RWPE2 (cell line): Measurements from ENCODE around the gene SPTB.

Experiments
- ATAC-seq: fragments of 200-7000 bp; cut with Tn5 transposase; 3 replicates; pipeline ENCODE4 v1.9.1; 2021; ENCODE audit warnings: low read depth
- DNase-seq: peaks from one replicate; pipeline ENCODE4 v3.0.0-alpha.2; 2020; ENCODE audit warnings: low spot score
- H3K27ac ChIP-seq: fragments of 450-650 bp; 2 replicates; pipeline ENCODE4 v1.5.1; 2017; ENCODE audit warnings: mild to moderate bottlenecking; ENCODE audit not compliant: poor library complexity, severe bottlenecking
- H3K27me3 ChIP-seq: fragments of 250-450 bp; sonication (Bioruptor Pico); 2 replicates; pipeline ENCODE4 v1.5.1; 2021; ENCODE audit warnings: mild to moderate bottlenecking, moderate library complexity; ENCODE audit not compliant: insufficient read depth, poor library complexity, severe bottlenecking
- H3K36me3 ChIP-seq: fragments of 250-450 bp; sonication (Bioruptor Pico); 2 replicates; pipeline ENCODE4 v1.5.1; 2020; ENCODE audit warnings: low read depth, mild to moderate bottlenecking, moderate library complexity
- H3K4me1 ChIP-seq: fragments of 250-450 bp; sonication (Bioruptor Pico); 2 replicates; pipeline ENCODE4 v1.5.1; 2021; ENCODE audit warnings: mild to moderate bottlenecking, moderate library complexity; ENCODE audit not compliant: insufficient read depth, poor library complexity, severe bottlenecking
- H3K4me3 ChIP-seq: fragments of 250-450 bp; sonication (Bioruptor Pico); 2 replicates; pipeline ENCODE4 v1.5.1; 2021; ENCODE audit warnings: mild to moderate bottlenecking, moderate library complexity; ENCODE audit not compliant: severe bottlenecking
- H3K9me3 ChIP-seq: fragments of 250-450 bp; sonication (Bioruptor Pico); 2 replicates; pipeline ENCODE4 v1.5.1; 2021; ENCODE audit warnings: mild to moderate bottlenecking, moderate library complexity; ENCODE audit not compliant: severe bottlenecking
- TF ChIP-seq, protein P1 (sequence below): fragments of 450-650 bp; IDR thresholded peaks from one replicate; pipeline ENCODE4 v1.5.1; 2017; ENCODE audit warnings: mild to moderate bottlenecking, moderate library complexity; ENCODE audit not compliant: poor library complexity, severe bottlenecking

Gene SPTB

GRCh38 chr14:64706119-64706592, 173.6 kb downstream of the SPTB start:
- ATAC-seq (no peak), DNase-seq (peak; percentile 23)
- peak overlapping the region; percentile 71 for H3K4me3 ChIP-seq
- H3K27ac ChIP-seq = peak overlapping the region; percentile 90
- no peaks in the 10 kb centered on the region for H3K27me3 ChIP-seq
- H3K9me3 ChIP-seq = no peaks in the 10 kb centered on the region
- TF ChIP-seq, protein P1, sequence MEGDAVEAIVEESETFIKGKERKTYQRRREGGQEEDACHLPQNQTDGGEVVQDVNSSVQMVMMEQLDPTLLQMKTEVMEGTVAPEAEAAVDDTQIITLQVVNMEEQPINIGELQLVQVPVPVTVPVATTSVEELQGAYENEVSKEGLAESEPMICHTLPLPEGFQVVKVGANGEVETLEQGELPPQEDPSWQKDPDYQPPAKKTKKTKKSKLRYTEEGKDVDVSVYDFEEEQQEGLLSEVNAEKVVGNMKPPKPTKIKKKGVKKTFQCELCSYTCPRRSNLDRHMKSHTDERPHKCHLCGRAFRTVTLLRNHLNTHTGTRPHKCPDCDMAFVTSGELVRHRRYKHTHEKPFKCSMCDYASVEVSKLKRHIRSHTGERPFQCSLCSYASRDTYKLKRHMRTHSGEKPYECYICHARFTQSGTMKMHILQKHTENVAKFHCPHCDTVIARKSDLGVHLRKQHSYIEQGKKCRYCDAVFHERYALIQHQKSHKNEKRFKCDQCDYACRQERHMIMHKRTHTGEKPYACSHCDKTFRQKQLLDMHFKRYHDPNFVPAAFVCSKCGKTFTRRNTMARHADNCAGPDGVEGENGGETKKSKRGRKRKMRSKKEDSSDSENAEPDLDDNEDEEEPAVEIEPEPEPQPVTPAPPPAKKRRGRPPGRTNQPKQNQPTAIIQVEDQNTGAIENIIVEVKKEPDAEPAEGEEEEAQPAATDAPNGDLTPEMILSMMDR = no peak
- peaks cover 65% of the 10 kb centered on the region for H3K4me1 ChIP-seq
- H3K36me3 ChIP-seq = peaks cover 37% of the 10 kb centered on the region

GRCh38 chr14:64705381-64706118, 174.2 kb downstream of the SPTB start:
- Histone ChIP-seq H3K4me1 (peaks cover 65% of the 10 kb centered on the region), H3K27ac (peak overlapping the region; percentile 90), H3K9me3 (no peaks in the 10 kb centered on the region), H3K4me3 (peak overlapping the region; percentile 71), H3K36me3 (peaks cover 32% of the 10 kb centered on the region), H3K27me3 (no peaks in the 10 kb centered on the region)
- TF ChIP-seq, protein P1 = no peak
- DNase-seq (peak; percentile 58), ATAC-seq (no peak)

- H3K4me1 ChIP-seq = peaks cover 64% of the 10 kb centered on the region
- DNase-seq = peak; percentile 65
- peak; percentile 1; the same call in 1 of the 3 replicates for ATAC-seq
- peaks cover 26% of the 10 kb centered on the region for H3K36me3 ChIP-seq
- TF ChIP-seq, protein P1 = no peak
- H3K4me3 ChIP-seq = peak overlapping the region; percentile 71
- no peaks in the 10 kb centered on the region for H3K27me3 ChIP-seq
- H3K9me3 ChIP-seq = no peaks in the 10 kb centered on the region
- H3K27ac ChIP-seq = peak overlapping the region; percentile 90
Measured at GRCh38 chr14:64704743-64705380, 174.8 kb downstream of the SPTB start.

- ATAC-seq = peak; percentile 47
- DNase-seq = peak; percentile 89
- TF ChIP-seq, protein P1 = no peak
- Histone ChIP-seq H3K9me3 (no peaks in the 10 kb centered on the region), H3K4me1 (peaks cover 59% of the 10 kb centered on the region), H3K36me3 (peaks cover 20% of the 10 kb centered on the region), H3K27me3 (no peaks in the 10 kb centered on the region), H3K4me3 (peak within 1 kb of the TSS; percentile 71), H3K27ac (peak within 1 kb of the TSS; percentile 90)
Measured at GRCh38 chr14:64704143-64704742, 175.5 kb downstream of the SPTB start, which contains the start of gene PLEKHG3. Gene PLEKHG3 (plus strand): TSS chr14:64704424. CDS start chr14:64727632, 23,208 bp downstream.
